DMS153 treated with DMSO at 0.1 percent for 48 hours (cell line): ENCODE results near the gene CACNG1.

ENCODE experiments used
- DNase-seq: peaks from one replicate; lab custom pipeline; 2025; ENCODE audit not compliant: unreplicated experiment; lab: John Stamatoyannopoulos, UW

CACNG1 gene

GRCh38 chr17:67044016-67044772, at the start of gene CACNG1:
Gene CACNG1, plus strand, starts transcription at chr17:67044554. Its CDS starts 107 bp downstream, at chr17:67044661.
- DNase-seq = no peak

- DNase-seq = no peak
These were observed 49.3 kb upstream of the CACNG1 start for GRCh38 chr17:66994930-66995535.

GRCh38 chr17:66995944-66996343, 48.4 kb upstream of the CACNG1 start:
- no peak for DNase-seq

- no peak for DNase-seq
These were observed 47.4 kb upstream of the CACNG1 start for GRCh38 chr17:66996926-66997325.

GRCh38 chr17:67003231-67003630, 41.1 kb upstream of the CACNG1 start:
- no peak for DNase-seq

GRCh38 chr17:67004181-67004580, 40.2 kb upstream of the CACNG1 start:
- no peak for DNase-seq

GRCh38 chr17:67007266-67007665, 37.1 kb upstream of the CACNG1 start:
- no peak for DNase-seq

- DNase-seq = no peak
These were observed 36.3 kb upstream of the CACNG1 start for GRCh38 chr17:67008101-67008500.

GRCh38 chr17:67011527-67012175, 32.7 kb upstream of the CACNG1 start:
- DNase-seq = no peak

- DNase-seq = no peak
These were observed 30.5 kb upstream of the CACNG1 start for GRCh38 chr17:67013891-67014290.

GRCh38 chr17:67015001-67015400, 29.4 kb upstream of the CACNG1 start:
- no peak for DNase-seq

GRCh38 chr17:67016039-67016762, 28.2 kb upstream of the CACNG1 start:
- no peak for DNase-seq

GRCh38 chr17:67017910-67018309, 26.4 kb upstream of the CACNG1 start:
- no peak for DNase-seq

- DNase-seq = no peak
These were observed 25.6 kb upstream of the CACNG1 start for GRCh38 chr17:67018471-67019434.

- DNase-seq = no peak
These were observed 24.5 kb upstream of the CACNG1 start for GRCh38 chr17:67019809-67020208.

- DNase-seq = no peak
These were observed 24.0 kb upstream of the CACNG1 start for GRCh38 chr17:67020293-67020766.

GRCh38 chr17:67021196-67021595, 23.2 kb upstream of the CACNG1 start:
- DNase-seq = no peak

GRCh38 chr17:67021743-67022450, 22.5 kb upstream of the CACNG1 start:
- DNase-seq = no peak

- DNase-seq = no peak
These were observed 21.9 kb upstream of the CACNG1 start for GRCh38 chr17:67022451-67022810.

GRCh38 chr17:67024736-67025135, 19.6 kb upstream of the CACNG1 start:
- no peak for DNase-seq
